Astrocyte (in vitro differentiated cells and primary cell): ENCODE data around the gene ZNF682.
"Not testable (repeated sequence)": the region's sequence is repeated elsewhere in the genome, so short reads cannot be mapped to it uniquely, and the experiment has no call there.

ENCODE experiments used
- CTCF ChIP-seq: IDR thresholded peaks from 2 replicates; pipeline ENCODE4 v1.5.1; 2011; ENCODE audit warnings: low read depth, mild to moderate bottlenecking, inconsistent platforms, low read length, moderate library complexity; ENCODE audit not compliant: insufficient read depth
- EZH2 ChIP-seq: IDR thresholded peaks from 2 replicates; pipeline ENCODE4 v1.6.1; 2012; ENCODE audit warnings: mild to moderate bottlenecking, low read length, inconsistent platforms; ENCODE audit not compliant: insufficient read depth

GRCh38 chr19:20068559-20068958, 29.3 kb upstream of the ZNF682 start:
- not testable (repeated sequence) for TF ChIP-seq CTCF, EZH2
